GOT3 (cell line): ENCODE data around the gene MRPL50.

ENCODE experiments used
- DNase-seq: peaks from one replicate; lab custom pipeline; 2025; ENCODE audit warnings: mixed read lengths; lab: John Stamatoyannopoulos, UW

MRPL50 gene

GRCh38 chr9:101398068-101398929 is at the start of gene MRPL50, which contains the start of gene ZNF189:
TSS of gene MRPL50 (minus strand) at chr9:101398618. CDS start at chr9:101398592, 26 bp downstream.
TSS of gene ZNF189 (plus strand) at chr9:101398851. CDS start at chr9:101399157, 306 bp downstream.
- DNase-seq: peak; percentile 64

- no peak for DNase-seq
Observed at GRCh38 chr9:101446732-101447131, 48.3 kb upstream of the MRPL50 start.

- no peak for DNase-seq
Observed at GRCh38 chr9:101445353-101446029, 47.1 kb upstream of the MRPL50 start.

- DNase-seq: no peak
Observed at GRCh38 chr9:101443364-101443771, 45.0 kb upstream of the MRPL50 start.

GRCh38 chr9:101442736-101443135 is 44.3 kb upstream of the MRPL50 start:
- no peak for DNase-seq

GRCh38 chr9:101442318-101442717 is 43.9 kb upstream of the MRPL50 start:
- DNase-seq: no peak

- no peak for DNase-seq
Observed at GRCh38 chr9:101440714-101441230, 42.4 kb upstream of the MRPL50 start.

GRCh38 chr9:101438523-101438922 is 40.1 kb upstream of the MRPL50 start:
- no peak for DNase-seq

GRCh38 chr9:101437806-101438232 is 39.4 kb upstream of the MRPL50 start:
- DNase-seq: no peak

- no peak for DNase-seq
Observed at GRCh38 chr9:101435601-101436079, 37.2 kb upstream of the MRPL50 start, which contains the start of gene ALDOB. TSS of gene ALDOB (minus strand) at chr9:101435774. CDS start at chr9:101430887, 4,887 bp downstream.

- DNase-seq: no peak
Observed at GRCh38 chr9:101434998-101435397, 36.6 kb upstream of the MRPL50 start.

GRCh38 chr9:101433229-101433628 is 34.8 kb upstream of the MRPL50 start:
- DNase-seq: no peak

- no peak for DNase-seq
Observed at GRCh38 chr9:101432740-101433139, 34.3 kb upstream of the MRPL50 start.

- DNase-seq: no peak
Observed at GRCh38 chr9:101432171-101432570, 33.8 kb upstream of the MRPL50 start.

- DNase-seq: no peak
Observed at GRCh38 chr9:101429736-101430135, 31.3 kb upstream of the MRPL50 start.

- no peak for DNase-seq
Observed at GRCh38 chr9:101428909-101429308, 30.5 kb upstream of the MRPL50 start.

- DNase-seq: no peak
Observed at GRCh38 chr9:101427957-101428655, 29.7 kb upstream of the MRPL50 start.

GRCh38 chr9:101427358-101427757 is 28.9 kb upstream of the MRPL50 start:
- DNase-seq: no peak

GRCh38 chr9:101421653-101422065 is 23.2 kb upstream of the MRPL50 start:
- no peak for DNase-seq

GRCh38 chr9:101419863-101420262 is 21.4 kb upstream of the MRPL50 start:
- no peak for DNase-seq

GRCh38 chr9:101418518-101419430 is 20.4 kb upstream of the MRPL50 start:
- DNase-seq: no peak
